Upper lobe of left lung (tissue), 6 donors: ENCODE results near the gene LGALS12. TPM values are rescaled to one million over a fixed set of nuclear protein-coding genes. Genes with fewer than 3 reads are reported as not detected.
"Not testable (repeated sequence)": the region's sequence is repeated elsewhere in the genome, so short reads cannot be mapped to it uniquely, and the experiment has no call there.

Source experiments
- ATAC-seq, 2 donors: fragments of 200-7000 bp; cut with Tn5 transposase; one replicate each; pipeline ENCODE4 v1.9.1; 2022; ENCODE audit warnings: mild to moderate bottlenecking in 2 of 2, moderate library complexity in 2 of 2; ENCODE audit not compliant: low FRiP score in 2 of 2
- DNase-seq, 2 donors: peaks; one replicate each; pipeline ENCODE4 v3.0.0-alpha.2; 2019 to 2020
- H3K27ac ChIP-seq, 4 donors: fragments of 200-600 bp; sonication (generic); one replicate each; pipeline ENCODE4 v1.5.1; 2016 to 2019
- H3K27me3 ChIP-seq, 4 donors: fragments of 200-600 bp; sonication (generic); one replicate each; pipeline ENCODE4 v1.5.1; 2017 to 2019
- H3K36me3 ChIP-seq, 4 donors: fragments of 200-600 bp; sonication (generic); one replicate each; pipeline ENCODE4 v1.5.1; 2016 to 2019
- H3K4me1 ChIP-seq, 4 donors: fragments of 200-600 bp; sonication (generic); one replicate each; pipeline ENCODE4 v1.5.1; 2018 to 2019
- H3K4me3 ChIP-seq, 4 donors: fragments of 200-600 bp; sonication (generic); one replicate each; pipeline ENCODE4 v1.5.1; 2017 to 2019; ENCODE audit warnings: mild to moderate bottlenecking in 2 of 4, moderate library complexity in 1 of 4
- H3K9me3 ChIP-seq, 4 donors: fragments of 200-600 bp; sonication (generic); one replicate each; pipeline ENCODE4 v1.5.1; 2018 to 2019
- CTCF ChIP-seq, 6 experiments: fragments of 450-650 bp in 4 of 6; fragments of 200-600 bp in 2 of 6; sonication (generic) in 2 of 6; IDR thresholded peaks; one replicate each; pipeline ENCODE4 v1.5.1; 2016 to 2019; ENCODE audit warnings: antibody characterized with exemption in 6 of 6
- EP300 ChIP-seq, 4 donors: sonication (generic); formaldehyde crosslinking; IDR thresholded peaks; one replicate each; pipeline ENCODE4 v1.5.1; 2017; ENCODE audit warnings: antibody characterized with exemption in 4 of 4, control low read depth in 2 of 4
- POLR2A ChIP-seq, 4 donors: fragments of 450-650 bp; IDR thresholded peaks; one replicate each; pipeline ENCODE4 v1.5.1; 2016 to 2017; ENCODE audit warnings: antibody characterized with exemption in 4 of 4, mild to moderate bottlenecking in 2 of 4
- POLR2AphosphoS5 ChIP-seq, 2 donors: sonication (generic); formaldehyde crosslinking; IDR thresholded peaks; one replicate each; pipeline ENCODE4 v1.5.1; 2017; ENCODE audit warnings: antibody characterized with exemption in 2 of 2
- WGBS, 2 donors: methylation state at CpG; one replicate each; pipeline ENCODE4 v1.1.5; 2017 to 2018; 5-methylcytosine and 5-hydroxymethylcytosine counted together
- total RNA-seq, 6 donors: library from RNA; depleted of rRNA in 4 of 6; stranded (reverse); fragments of >200 nt in 4 of 6; gene quantifications; one replicate each; pipeline versions ENCODE4 v1.1.0 to v1.2.1, GENCODE V29; 2016 to 2021
- donor health status: DM: no; HTN: no; CAD: no; lungs with moderate emphysema.
- donor health status: DM: no; HTN: yes; CAD: no; lungs with severe emphysema.

The LGALS12 gene
- total RNA-seq, 6 donors from 2014 or later = 0.61 to 1.8 (median 0.76) TPM; not detected in 2

- Histone ChIP-seq H3K27me3 (no peaks in the 10 kb centered on the region), H3K27ac (peak overlapping the region in 2 of 4 donors; percentile 11 to 25), H3K4me3 (no peak overlapping the region), H3K9me3 (no peaks in the 10 kb centered on the region), H3K4me1 (peaks cover 3 to 16% (median 4%) of the 10 kb centered on the region in 4 donors), H3K36me3 (peaks cover 0 to 46% (median 13%) of the 10 kb centered on the region in 4 donors)
- TF ChIP-seq POLR2A (IDR thresholded peaks at IDR 0.05) = no peak
- no peak for TF ChIP-seq CTCF (IDR thresholded peaks at IDR 0.05)
- no peak for TF ChIP-seq POLR2AphosphoS5 (IDR thresholded peaks at IDR 0.05)
- TF ChIP-seq EP300 (IDR thresholded peaks at IDR 0.05) = no peak
- no peak for DNase-seq
- ATAC-seq = no peak
- WGBS, 2 donors = 85 to 88% methylated on average over 2 of the region's 2 CpGs
These were observed 37.8 kb downstream of the LGALS12 start for GRCh38 chr11:63543711-63544110.

- no peak for DNase-seq
- peaks cover 0 to 10% (median 2%) of the 10 kb centered on the region in 4 donors for H3K4me1 ChIP-seq
- H3K27ac ChIP-seq = peak overlapping the region in 1 of 4 donors; percentile 27
- 60 to 94% methylated on average over 1 of the region's 1 CpG for WGBS, 2 donors
- TF ChIP-seq EP300 (IDR thresholded peaks at IDR 0.05) = no peak
- no peak for TF ChIP-seq POLR2A (IDR thresholded peaks at IDR 0.05)
- TF ChIP-seq POLR2AphosphoS5 (IDR thresholded peaks at IDR 0.05) = no peak
- no peak for TF ChIP-seq CTCF (IDR thresholded peaks at IDR 0.05)
- H3K27me3 ChIP-seq = no peaks in the 10 kb centered on the region
- H3K9me3 ChIP-seq = no peaks in the 10 kb centered on the region
- no peak overlapping the region for H3K4me3 ChIP-seq
- peaks cover 0 to 46% (median 13%) of the 10 kb centered on the region in 4 donors for H3K36me3 ChIP-seq
- ATAC-seq = no peak
These were observed 41.2 kb downstream of the LGALS12 start for GRCh38 chr11:63547061-63547460.

DNA sequence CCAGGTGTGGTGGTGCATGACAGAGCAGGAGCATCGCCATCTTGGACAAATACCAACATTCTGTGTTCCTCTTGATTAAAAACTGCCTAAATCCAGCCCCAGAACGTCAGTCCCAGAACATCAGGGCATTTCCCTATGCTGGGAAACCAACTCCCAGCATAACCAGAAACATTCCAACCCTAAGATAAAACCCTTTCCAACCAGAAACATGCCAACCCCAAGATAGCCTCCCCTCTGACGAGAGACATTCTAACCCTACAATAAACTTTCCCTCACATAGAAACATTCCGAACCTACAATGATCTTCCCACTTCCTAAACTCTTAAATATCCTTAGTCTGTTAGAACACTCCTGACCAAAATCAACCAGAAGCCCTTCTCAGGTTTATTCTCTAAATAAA is 42.3 kb downstream of the LGALS12 start:
- Histone ChIP-seq H3K36me3 (peaks cover 0 to 46% (median 13%) of the 10 kb centered on the region in 4 donors), H3K27me3 (no peaks in the 10 kb centered on the region), H3K9me3 (no peaks in the 10 kb centered on the region), H3K4me3 (no peak overlapping the region), H3K4me1 (peaks cover 0 to 2% (median under 1%) of the 10 kb centered on the region in 4 donors), H3K27ac (no peak overlapping the region)
- 84 to 88% methylated on average over 4 of the region's 4 CpGs for WGBS, 2 donors
- ATAC-seq = no peak
- DNase-seq = no peak
- TF ChIP-seq CTCF (IDR thresholded peaks at IDR 0.05) (no peak), POLR2AphosphoS5 (IDR thresholded peaks at IDR 0.05) (no peak), EP300 (IDR thresholded peaks at IDR 0.05) (no peak), POLR2A (IDR thresholded peaks at IDR 0.05) (no peak)

DNA sequence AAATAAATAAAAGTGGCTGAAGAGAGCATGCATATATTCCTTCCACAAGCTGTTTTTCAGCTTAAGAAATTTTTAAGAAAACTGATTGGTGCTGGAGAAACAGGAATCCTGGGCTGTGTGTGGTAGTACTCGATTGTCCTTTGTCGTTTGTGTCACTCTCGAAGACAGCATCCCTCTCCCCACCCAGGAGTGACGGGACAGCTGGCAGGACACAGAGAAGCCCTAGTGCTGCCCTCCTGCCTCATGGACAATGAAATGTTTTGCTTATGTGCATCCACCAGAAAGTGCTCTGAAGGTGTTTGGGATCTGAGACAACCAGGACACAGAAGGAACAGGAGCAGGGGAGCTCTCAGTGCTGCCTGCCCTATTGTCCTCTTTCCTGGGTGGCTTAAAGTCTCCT is 43.5 kb downstream of the LGALS12 start:
- H3K4me1 ChIP-seq = peaks cover 0 to 12% (median 0%) of the 10 kb centered on the region in 4 donors
- no peaks in the 10 kb centered on the region for H3K9me3 ChIP-seq
- H3K27me3 ChIP-seq = no peaks in the 10 kb centered on the region
- peaks cover 0 to 34% (median 11%) of the 10 kb centered on the region in 4 donors for H3K36me3 ChIP-seq
- H3K4me3 ChIP-seq = no peak overlapping the region
- TF ChIP-seq POLR2AphosphoS5 (IDR thresholded peaks at IDR 0.05) (no peak), CTCF (IDR thresholded peaks at IDR 0.05) (no peak), POLR2A (IDR thresholded peaks at IDR 0.05) (no peak), EP300 (IDR thresholded peaks at IDR 0.05) (no peak)
- H3K27ac ChIP-seq = no peak overlapping the region
- 94 to 95% methylated on average over 4 of the region's 4 CpGs for WGBS, 2 donors
- DNase-seq (no peak), ATAC-seq (no peak)

DNA sequence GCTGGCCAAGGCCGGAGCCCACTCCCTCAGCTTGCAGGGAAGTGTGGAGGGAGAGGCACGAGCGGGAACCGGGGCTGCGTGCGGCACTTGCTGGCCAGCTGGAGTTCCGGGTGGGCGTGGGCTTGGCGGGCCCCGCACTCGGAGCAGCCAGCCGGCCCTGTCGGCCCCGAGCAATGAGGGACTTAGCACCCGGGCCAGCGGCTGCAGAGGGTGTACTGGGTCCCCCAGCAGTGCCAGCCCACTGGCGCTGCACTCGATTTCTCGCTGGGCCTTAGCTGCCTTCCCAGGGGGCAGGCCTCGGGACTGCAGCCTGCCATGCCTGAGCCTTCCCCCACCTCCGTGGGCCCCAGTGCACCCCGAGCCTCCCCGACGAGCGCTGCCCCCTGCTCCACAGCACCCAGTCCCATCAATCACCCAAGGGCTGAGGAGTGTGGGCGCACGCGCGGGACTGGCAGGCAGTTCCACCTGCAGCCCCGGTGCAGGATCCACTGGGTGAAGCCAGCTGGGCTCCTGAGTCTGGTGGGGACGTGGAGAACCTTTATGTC is 44.3 kb downstream of the LGALS12 start:
- not testable (repeated sequence) for H3K27me3 ChIP-seq, H3K27ac ChIP-seq, H3K9me3 ChIP-seq, H3K4me3 ChIP-seq, ATAC-seq
- DNase-seq = peak in 1 of 2 donors; percentile 75
- peaks cover 0 to 26% (median 7%) of the 10 kb centered on the region in 4 donors for H3K36me3 ChIP-seq
- WGBS, 2 donors = 96 to 97% methylated on average over 13 to 18 of the region's 31 CpGs
- peaks cover 0 to 18% (median 0%) of the 10 kb centered on the region in 4 donors for H3K4me1 ChIP-seq
